ENCODE data around the gene SFSWAP. TPM values are rescaled to one million over a fixed set of nuclear protein-coding genes. Genes with fewer than 3 reads are reported as not detected.
"Not testable (repeated sequence)": the region's sequence is repeated elsewhere in the genome, so short reads cannot be mapped to it uniquely, and the experiment has no call there.

SFSWAP gene
- total and polyA plus RNA-seq, 5 experiments from 2014 or later, result 14.8 to 108 (median 23.3) TPM

DNA sequence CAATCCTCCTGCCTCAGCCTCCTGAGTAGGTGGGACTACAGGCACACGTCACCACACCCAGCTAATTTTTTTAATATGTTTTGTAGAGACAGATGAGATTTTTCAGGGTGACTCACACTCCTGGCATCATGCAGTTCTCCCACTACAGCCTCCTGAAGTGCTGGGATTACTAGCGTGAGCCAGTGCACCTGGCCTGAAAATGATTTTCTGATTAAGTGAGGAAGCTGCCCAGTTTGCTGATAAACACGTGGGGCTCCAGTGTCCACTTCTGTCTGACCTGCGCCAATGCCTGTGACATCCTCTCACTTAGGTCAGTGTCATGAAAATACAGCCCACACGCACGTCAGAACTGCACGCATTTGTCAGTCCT is 37.0 kb upstream of the SFSWAP start:
- ATAC-seq, result no peak
- H3K9me3 Mint-ChIP-seq, result peaks cover 0 to 7% (median 1%) of the 10 kb centered on the region in 9 donors
- H3K27ac Mint-ChIP-seq, result no peak overlapping the region
- peaks cover 2 to 7% (median 4%) of the 10 kb centered on the region in 5 donors for H3K27me3 Mint-ChIP-seq
- peaks cover 0 to 5% (median 3%) of the 10 kb centered on the region in 3 donors for H3K36me3 Mint-ChIP-seq
- POLR2A ChIA-PET, result no interaction called here
- no peaks in the 10 kb centered on the region for H3K4me1 Mint-ChIP-seq
- DNase-seq, result peak in 1 of 10 donors; percentile 7
- H3K4me3 Mint-ChIP-seq, result no peak overlapping the region

DNA sequence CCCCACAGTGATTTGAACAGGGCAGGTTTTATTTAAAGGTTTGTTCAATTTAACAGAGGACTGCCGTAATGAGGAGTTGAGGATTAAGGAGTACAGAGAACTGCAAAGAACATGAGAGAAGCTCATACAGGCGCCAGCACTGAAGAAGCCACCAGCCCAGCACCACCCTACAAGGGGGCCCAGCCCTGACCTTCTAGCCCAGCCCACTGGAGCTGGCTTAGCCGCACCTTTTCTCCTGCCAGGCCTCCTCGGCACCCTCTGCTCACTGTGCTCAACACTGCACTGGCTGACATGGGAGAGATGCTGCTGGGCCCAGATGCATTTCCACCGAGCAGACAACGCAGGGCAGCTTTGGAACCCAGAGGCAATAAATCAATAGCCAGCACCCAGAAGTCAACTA is 36.5 kb upstream of the SFSWAP start:
- Mint-ChIP-seq H3K4me1 (no peaks in the 10 kb centered on the region), H3K9me3 (peaks cover 0 to 7% (median 1%) of the 10 kb centered on the region in 9 donors), H3K4me3 (no peak overlapping the region), H3K36me3 (peaks cover 0 to 5% (median 3%) of the 10 kb centered on the region in 3 donors), H3K27me3 (peaks cover 2 to 10% (median 4%) of the 10 kb centered on the region in 5 donors), H3K27ac (no peak overlapping the region)
- ATAC-seq, result no peak
- POLR2A ChIA-PET, result no interaction called here
- DNase-seq, result peak in 1 of 10 donors; percentile 5

DNA sequence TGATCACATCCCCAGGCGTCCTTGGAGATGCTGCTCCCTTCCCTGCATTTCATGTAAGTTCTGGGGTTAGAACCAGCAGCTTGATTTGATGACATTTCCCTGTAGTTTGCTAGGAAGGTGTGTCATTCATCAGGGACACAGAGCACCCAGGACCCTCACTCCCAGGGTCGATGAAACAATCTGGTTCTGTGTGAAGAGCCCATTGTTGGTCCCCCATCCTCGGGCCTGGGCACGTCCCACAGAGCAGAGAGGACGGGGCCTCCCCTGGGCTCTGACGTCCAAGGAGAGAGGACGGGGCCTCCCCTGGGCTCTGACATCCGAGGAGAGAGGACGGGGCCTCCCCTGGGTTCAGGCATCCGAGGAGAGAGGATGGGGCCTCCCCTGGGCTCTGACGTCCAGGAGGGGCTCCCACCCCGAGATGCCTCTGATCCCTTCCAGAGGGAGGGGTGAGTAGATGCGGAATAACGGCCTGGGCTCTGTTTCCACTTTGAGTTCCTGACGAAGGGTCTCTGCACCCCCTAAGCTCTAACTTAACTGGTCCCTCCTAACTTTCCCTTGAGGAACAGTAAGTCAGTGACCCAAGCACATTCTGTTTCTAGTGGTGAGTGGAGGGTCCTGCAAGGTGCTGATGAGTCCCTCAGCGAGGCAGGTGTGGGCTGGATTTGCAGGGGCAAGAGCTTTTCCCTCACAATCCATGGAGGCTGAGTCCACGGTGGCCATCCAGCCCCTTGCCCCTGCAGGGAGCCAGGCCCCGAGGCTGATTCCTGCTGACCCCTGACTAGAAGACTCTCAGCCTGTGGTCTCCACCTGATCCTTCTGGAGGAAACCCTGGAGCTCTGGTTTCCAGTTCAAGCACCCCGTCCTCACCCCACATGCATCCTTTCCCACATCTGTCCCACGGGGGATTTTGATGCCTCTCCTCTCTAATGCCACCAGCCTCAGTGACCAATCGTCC is 35.5 kb upstream of the SFSWAP start:
- ATAC-seq (no peak), DNase-seq (no peak)
- POLR2A ChIA-PET, result no interaction called here
- Mint-ChIP-seq H3K9me3 (peaks cover 0 to 7% (median 1%) of the 10 kb centered on the region in 9 donors), H3K27ac (peak overlapping the region in 1 of 10 donors; percentile 48), H3K36me3 (peaks cover 0 to 5% (median 3%) of the 10 kb centered on the region in 3 donors), H3K4me1 (no peaks in the 10 kb centered on the region), H3K27me3 (peaks cover 0 to 10% (median 3%) of the 10 kb centered on the region in 5 donors), H3K4me3 (no peak overlapping the region)

DNA sequence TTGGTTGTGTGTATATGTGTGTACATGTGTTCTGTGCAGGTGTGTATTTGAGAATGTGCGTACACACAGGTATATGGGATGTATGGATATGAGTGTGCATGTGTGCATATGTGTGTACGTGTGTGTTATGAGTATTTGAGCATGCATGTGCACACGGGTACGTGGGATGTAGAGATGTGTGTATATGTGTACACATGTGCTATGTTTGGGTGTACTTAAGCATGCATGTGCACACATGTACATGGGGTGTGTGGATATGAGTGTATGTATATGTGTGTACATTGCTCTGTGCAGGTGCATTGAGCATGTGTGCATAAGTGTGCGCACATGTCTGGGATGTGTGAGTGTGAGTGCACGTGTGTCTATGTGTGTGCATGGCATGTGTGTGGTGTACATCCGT is 34.3 kb upstream of the SFSWAP start:
- DNase-seq (no peak), ATAC-seq (no peak)
- Mint-ChIP-seq H3K9me3 (peaks cover 0 to 7% (median 1%) of the 10 kb centered on the region in 9 donors), H3K4me3 (no peak overlapping the region), H3K27me3 (peaks cover 2 to 9% (median 7%) of the 10 kb centered on the region in 5 donors), H3K36me3 (peaks cover 0 to 5% (median 3%) of the 10 kb centered on the region in 3 donors), H3K4me1 (peaks cover 0 to 10% (median 6%) of the 10 kb centered on the region in 4 donors), H3K27ac (no peak overlapping the region)
- POLR2A ChIA-PET, result no interaction called here

DNA sequence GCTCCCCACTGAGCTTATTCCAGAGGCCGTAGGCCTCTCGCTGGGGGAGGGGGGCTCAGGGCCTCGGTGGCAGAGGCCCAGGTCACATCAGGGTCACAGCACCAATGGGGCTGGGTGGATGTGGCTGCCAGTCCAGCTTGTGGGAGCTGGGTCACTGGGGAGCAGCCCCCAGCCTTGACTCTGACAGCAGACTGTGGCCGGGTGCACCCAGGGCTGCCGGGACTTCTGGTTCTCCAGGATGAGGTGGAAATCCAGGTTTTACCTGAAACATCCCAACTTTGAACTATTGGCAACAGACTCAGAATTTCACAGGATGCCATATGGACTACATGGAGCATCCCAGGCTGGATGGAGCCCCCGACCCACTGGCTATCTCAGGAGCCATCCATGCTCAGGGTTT is 33.8 kb upstream of the SFSWAP start:
- Mint-ChIP-seq H3K27me3 (peaks cover 2 to 11% (median 7%) of the 10 kb centered on the region in 5 donors), H3K4me1 (peaks cover 0 to 15% (median 11%) of the 10 kb centered on the region in 4 donors)
- H3K4me3 Mint-ChIP-seq, DNase-seq, H3K36me3 Mint-ChIP-seq, H3K9me3 Mint-ChIP-seq, H3K27ac Mint-ChIP-seq, POLR2A ChIA-PET, ATAC-seq: not testable (repeated sequence)

DNA sequence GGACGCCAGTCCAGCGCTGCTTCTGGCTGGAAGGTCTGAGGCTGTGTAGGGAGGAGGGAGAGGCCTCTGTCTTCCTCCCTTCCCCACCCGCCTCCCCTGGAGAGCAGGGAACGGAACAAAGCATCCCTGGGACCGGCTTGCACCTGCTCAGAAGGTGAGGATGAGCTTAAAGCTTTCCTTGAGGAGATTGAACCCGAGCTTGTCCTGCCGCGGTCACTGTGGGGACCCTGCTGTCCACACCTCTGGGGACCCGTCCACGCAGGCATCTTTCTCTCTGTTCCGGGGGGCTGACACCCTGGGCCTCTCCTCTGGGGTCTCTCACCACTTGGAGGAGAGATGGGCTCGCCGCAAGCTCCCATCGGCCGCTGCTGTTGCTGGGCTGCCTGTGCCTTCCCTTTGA is 33.2 kb upstream of the SFSWAP start:
- Mint-ChIP-seq H3K4me3 (no peak overlapping the region), H3K27ac (no peak overlapping the region), H3K4me1 (peaks cover 1 to 20% (median 13%) of the 10 kb centered on the region in 4 donors), H3K9me3 (peaks cover 0 to 7% (median 1%) of the 10 kb centered on the region in 9 donors), H3K27me3 (peaks cover 2 to 10% (median 4%) of the 10 kb centered on the region in 5 donors), H3K36me3 (peaks cover 0 to 5% (median 3%) of the 10 kb centered on the region in 3 donors)
- POLR2A ChIA-PET, result no interaction called here
- ATAC-seq (no peak), DNase-seq (no peak)

DNA sequence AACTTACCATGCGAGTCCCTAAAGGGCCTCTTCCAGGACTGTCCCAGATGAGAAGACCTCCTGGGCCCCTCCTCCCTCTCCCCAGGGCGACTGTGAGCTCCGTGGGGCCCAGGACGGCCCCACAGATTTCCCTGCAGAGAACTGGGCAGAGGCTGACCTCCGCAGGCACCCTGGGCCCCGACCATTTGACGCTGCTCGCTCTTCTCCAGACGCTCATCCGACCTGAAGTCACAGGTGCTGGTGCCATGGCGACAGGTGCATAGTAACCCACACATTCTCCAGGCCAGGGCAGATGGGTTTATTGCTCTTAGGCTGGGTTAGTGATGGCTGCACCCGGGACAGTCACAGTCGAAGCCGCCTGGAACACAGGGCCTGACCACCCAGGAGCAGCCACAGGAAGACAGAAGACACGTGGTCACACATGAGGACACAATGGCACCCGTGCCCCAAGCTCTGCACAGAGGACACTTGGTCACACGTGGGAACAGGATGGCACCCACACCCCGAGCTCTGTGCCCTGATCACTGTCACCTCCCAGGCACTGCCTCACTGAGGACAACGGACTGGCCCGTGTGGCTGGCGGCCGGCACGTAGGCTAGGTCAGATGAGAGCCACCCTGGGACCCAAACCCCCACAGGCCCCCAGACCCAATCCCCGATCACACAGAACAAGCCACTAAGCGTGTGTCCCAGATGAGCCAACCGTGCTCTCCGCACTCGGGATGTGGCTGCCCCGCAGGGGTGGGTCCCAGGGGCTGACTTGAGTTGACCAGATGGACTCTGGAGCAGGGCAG is 32.3 kb upstream of the SFSWAP start:
- H3K4me3 Mint-ChIP-seq, result not testable (repeated sequence)
- peaks cover 0 to 16% (median 4%) of the 10 kb centered on the region in 5 donors for H3K27me3 Mint-ChIP-seq

DNA sequence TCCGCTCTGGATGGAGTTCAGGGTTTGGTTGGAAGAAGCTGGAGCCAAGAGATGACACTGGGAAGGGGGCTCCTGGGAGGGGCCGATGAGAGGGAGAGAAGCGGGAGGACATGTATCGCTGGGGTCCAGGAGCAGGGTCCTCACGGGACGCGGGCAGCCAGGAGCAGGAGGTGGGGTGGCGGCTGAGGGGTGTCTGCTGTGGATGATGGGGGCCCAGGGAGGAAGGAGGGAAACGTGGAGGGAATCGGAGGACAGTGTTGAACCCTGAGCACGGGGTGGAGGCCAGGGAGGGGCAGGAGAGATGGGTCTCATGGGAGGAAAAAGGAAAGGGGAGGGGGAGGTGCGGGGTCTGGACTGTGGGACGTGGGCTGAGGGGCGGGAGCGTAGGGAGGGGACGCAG is 31.7 kb upstream of the SFSWAP start:
- H3K9me3 Mint-ChIP-seq, H3K36me3 Mint-ChIP-seq, ATAC-seq, POLR2A ChIA-PET, H3K27ac Mint-ChIP-seq, DNase-seq, H3K4me3 Mint-ChIP-seq: not testable (repeated sequence)
- Mint-ChIP-seq H3K4me1 (peaks cover 6 to 26% (median 15%) of the 10 kb centered on the region in 4 donors), H3K27me3 (peaks cover 0 to 16% (median 2%) of the 10 kb centered on the region in 5 donors)

More for the DNA sequence above, 32.3 kb upstream of the SFSWAP start:
- H3K27ac Mint-ChIP-seq, H3K36me3 Mint-ChIP-seq, POLR2A ChIA-PET, ATAC-seq, H3K9me3 Mint-ChIP-seq: not testable (repeated sequence)
- peak in 1 of 10 donors; percentile 8 for DNase-seq
- peaks cover 6 to 26% (median 15%) of the 10 kb centered on the region in 4 donors for H3K4me1 Mint-ChIP-seq

DNA sequence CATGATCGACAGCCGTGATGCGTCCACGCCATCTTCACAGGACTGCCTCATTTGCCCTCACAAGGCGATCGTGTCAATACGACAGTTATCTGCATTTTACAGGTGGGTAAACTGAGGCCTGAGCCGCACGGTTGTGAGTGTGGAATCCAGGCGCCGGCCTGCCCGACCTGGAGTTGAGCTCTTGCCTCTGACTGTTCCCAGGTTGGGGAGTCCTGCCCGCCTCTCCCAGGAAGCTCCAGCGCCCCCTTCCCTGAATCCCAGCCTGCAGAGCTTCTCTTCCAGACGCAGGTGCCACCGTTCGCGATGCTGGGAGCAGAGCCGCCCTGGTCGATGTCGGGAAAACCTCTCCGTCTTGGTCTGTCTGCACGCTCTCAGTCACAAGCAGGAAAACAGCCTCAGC is 31.1 kb upstream of the SFSWAP start:
- ATAC-seq, POLR2A ChIA-PET: not testable (repeated sequence)
- peaks cover 6 to 26% (median 15%) of the 10 kb centered on the region in 4 donors for H3K4me1 Mint-ChIP-seq

DNA sequence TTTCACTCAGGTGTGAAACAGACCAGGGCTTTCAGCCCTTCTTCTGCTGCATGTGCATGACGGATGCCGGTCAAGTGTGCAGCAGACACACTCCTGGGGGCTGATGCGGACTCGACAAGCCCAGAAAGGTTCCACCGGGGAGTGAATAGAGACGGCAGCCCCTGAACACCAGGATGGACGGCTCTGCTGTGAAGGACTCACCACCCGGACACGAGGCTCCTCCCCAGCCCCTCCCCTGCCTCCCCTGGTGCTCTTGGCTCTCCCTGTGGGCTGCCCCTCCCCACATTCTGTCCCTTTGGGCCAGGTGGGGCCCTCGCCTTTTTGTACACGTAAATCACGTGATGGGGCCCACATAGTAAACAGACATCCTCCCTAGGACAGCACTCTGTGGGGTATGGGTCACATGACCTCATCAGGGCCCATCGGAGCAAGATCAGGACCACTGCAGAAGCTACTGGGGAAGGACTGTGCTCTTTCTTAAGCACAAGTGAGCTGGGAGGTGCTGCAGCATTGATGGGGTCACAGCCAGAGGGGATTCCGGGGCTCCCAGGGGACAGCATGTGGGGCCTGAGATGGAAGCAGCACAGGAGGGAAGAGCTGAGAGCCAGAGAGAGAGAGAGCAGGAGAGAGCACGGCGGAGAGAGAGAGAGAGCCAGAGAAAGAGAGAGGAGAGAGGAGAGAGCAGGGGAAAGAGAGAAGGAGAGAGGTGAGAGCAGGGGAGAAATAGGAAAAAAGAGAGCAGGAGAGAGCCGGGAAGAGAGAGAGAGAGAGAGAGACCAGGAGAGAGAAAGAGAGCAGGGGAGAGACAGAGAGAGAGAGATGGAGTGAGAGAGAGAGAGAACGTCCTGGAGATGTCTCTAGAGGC is 30.3 kb upstream of the SFSWAP start:
- Mint-ChIP-seq H3K27ac (peak overlapping the region in 1 of 10 donors; percentile 29), H3K4me3 (peak overlapping the region in 2 of 10 donors; percentile 24 to 50), H3K27me3 (peaks cover 0 to 16% (median 2%) of the 10 kb centered on the region in 5 donors), H3K4me1 (peaks cover 6 to 26% (median 15%) of the 10 kb centered on the region in 4 donors)
- DNase-seq, H3K36me3 Mint-ChIP-seq, POLR2A ChIA-PET, H3K9me3 Mint-ChIP-seq, ATAC-seq: not testable (repeated sequence)

More for the DNA sequence above, 31.1 kb upstream of the SFSWAP start:
- not testable (repeated sequence) for DNase-seq, H3K4me3 Mint-ChIP-seq, H3K27ac Mint-ChIP-seq, H3K9me3 Mint-ChIP-seq, H3K36me3 Mint-ChIP-seq
- peaks cover 0 to 16% (median 2%) of the 10 kb centered on the region in 5 donors for H3K27me3 Mint-ChIP-seq

DNA sequence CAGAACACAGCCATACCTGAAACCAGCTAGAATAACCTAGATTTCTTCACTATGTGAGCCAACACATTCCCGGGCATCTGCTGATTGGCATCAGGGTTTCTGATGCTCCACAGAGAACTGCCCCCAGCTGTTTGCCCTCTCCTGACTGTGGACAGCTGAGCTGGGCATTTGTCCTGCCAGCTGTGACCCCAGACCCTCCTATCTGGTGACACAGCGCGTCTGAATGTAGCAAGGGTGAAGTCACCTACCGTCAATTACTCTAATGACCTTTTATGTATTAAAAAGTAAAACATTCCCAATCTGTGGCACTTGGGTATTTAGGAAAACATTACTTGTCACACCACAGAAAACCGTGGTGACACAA is 29.7 kb upstream of the SFSWAP start:
- POLR2A ChIA-PET, result no interaction called here
- H3K36me3 Mint-ChIP-seq, result no peaks in the 10 kb centered on the region
- H3K27ac Mint-ChIP-seq, result peak overlapping the region in 1 of 10 donors; percentile 29
- peak overlapping the region in 1 of 10 donors; percentile 68 for H3K4me3 Mint-ChIP-seq
- peaks cover 0 to 16% (median 2%) of the 10 kb centered on the region in 5 donors for H3K27me3 Mint-ChIP-seq
- ATAC-seq (no peak), DNase-seq (no peak)
- no peaks in the 10 kb centered on the region for H3K9me3 Mint-ChIP-seq
- H3K4me1 Mint-ChIP-seq, result peaks cover 6 to 26% (median 15%) of the 10 kb centered on the region in 4 donors
